ENCODE results near the gene SERPINE3.

Gene SERPINE3

DNA sequence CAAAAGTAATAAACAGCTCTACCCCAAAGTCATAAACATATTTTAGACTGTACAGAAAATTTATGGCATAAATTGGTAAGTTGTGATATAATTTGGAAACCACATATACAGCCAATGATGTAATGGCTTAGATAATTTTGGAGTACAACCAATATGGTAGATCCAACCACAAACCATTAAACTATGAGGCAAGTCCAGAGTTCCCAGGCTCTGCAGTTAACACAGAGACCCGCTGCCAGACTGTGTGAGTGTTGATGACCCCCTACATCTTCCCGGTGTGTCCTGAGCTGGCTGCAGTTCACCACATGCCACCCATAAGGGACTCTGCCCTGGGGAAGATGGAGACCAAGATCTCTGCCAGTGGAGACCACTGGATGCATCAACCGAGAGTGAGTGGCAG is 9.9 kb upstream of the SERPINE3 start:
- no peak for DNase-seq

- DNase-seq, result no peak
These were observed 8.7 kb upstream of the SERPINE3 start for GRCh38 chr13:51330791-51331190.

- DNase-seq, result no peak
These were observed 8.1 kb upstream of the SERPINE3 start for GRCh38 chr13:51331354-51331861.

- DNase-seq, result no peak
These were observed 6.7 kb upstream of the SERPINE3 start for GRCh38 chr13:51332566-51333361.

- DNase-seq, result no peak
These were observed 6.1 kb upstream of the SERPINE3 start for GRCh38 chr13:51333421-51333820.

- DNase-seq, result no peak
These were observed 5.7 kb upstream of the SERPINE3 start for GRCh38 chr13:51333826-51334225.

GRCh38 chr13:51336746-51337145 is 2.7 kb upstream of the SERPINE3 start:
- DNase-seq, result no peak

- DNase-seq, result no peak
These were observed 651 bp downstream of the SERPINE3 start for GRCh38 chr13:51339952-51340732.

DNA sequence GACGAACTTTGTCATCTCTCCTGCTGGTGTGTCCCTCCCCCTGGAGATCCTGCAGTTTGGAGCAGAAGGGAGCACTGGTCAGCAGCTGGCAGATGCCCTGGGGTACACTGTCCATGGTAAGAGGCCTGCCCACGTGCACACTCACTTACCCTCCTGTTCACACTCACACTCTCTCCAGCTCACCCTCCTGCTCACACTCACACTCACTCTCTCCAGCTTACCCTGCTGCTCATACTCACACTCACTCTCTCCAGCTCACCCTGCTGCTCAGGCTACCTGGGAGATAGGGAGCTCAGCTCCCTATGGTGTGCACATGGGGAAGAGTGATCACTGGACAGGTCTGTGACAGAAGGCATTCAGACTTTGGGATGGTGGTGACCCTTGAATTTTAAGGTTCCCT is 1.7 kb downstream of the SERPINE3 start:
- DNase-seq, result no peak

DNA sequence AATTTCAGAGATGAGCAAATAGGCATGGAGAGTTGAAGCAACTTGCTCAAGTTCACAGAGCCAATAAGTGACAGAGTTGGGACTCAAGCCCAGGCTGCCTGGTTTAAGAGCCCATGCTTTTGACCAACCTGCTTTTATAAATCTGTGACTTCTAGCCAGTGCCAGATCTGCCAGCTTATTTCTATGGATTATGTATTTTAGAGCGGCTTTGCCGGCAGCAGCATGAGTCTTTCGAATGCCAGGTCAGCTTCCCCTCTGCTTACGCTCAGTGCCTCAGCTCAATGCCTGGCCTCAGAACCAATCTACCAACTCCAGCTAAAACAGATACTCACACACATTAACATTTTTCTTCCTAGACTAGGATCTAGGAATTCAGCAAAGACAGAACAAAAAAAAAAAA is 2.3 kb downstream of the SERPINE3 start:
- DNase-seq, result no peak

GRCh38 chr13:51342706-51343105 is 3.2 kb downstream of the SERPINE3 start:
- DNase-seq, result no peak

DNA sequence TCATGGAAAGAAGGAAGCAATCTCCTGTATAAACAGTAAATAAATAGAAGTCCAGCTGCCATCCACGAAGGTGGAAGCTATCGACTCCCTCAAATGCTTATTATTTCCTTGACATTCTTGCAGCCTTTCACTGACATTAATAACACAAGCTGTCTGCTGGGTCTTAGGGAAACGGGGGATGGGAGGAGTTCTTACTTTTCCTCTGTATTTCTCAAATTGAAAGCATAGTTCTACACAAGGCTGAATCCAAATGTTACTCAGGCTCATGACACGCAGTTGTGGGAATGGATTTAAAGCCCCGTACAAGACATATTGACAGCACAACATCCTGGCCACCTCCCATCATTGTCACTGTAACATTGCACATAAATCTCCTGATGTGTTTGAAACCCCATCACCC is 4.0 kb downstream of the SERPINE3 start:
- no peak for DNase-seq

- DNase-seq, result no peak
These were observed 6.9 kb downstream of the SERPINE3 start for GRCh38 chr13:51346397-51346796.

- no peak for DNase-seq
These were observed 7.6 kb downstream of the SERPINE3 start for GRCh38 chr13:51347099-51347498.

DNA sequence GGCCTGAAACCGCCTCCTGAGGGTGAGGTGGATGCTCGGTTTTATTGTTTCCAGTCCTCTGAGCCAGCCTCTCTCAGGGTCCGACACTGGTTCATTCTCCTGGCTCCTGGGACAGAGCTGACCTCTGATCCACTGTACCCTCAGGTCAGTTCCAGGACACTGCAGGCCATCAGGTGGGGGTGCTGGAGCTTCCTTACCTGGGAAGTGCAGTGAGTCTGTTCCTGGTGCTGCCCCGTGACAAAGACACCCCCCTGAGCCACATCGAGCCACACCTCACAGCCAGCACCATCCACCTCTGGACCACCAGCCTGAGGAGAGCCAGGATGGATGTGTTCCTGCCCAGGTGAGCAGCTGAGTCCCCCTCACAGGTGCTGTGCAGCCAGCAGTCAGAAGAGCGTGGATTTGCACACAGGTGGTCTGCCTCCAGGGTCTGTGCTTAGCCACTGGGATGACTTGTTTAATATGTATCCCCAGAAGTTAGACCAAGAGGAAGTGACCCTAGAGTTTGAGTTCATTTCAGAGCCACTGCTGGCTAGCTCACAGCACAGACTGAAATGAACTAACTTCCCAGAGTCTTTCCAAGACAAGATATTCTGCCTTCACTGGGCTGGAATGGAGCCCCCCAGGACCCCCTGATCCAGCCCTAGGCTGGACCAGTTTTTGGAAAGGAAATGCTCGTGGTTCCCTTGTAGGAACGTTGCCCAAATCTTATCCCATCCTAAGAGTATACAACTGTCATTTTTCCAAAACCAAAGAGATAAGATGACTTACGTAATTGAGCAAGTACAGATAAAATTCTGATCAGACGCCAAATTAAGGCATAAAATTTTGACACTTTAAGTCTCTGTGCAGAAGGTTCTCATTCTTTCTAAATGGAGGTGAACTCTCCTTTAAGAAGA is 8.8 kb downstream of the SERPINE3 start:
- no peak for DNase-seq

DNA sequence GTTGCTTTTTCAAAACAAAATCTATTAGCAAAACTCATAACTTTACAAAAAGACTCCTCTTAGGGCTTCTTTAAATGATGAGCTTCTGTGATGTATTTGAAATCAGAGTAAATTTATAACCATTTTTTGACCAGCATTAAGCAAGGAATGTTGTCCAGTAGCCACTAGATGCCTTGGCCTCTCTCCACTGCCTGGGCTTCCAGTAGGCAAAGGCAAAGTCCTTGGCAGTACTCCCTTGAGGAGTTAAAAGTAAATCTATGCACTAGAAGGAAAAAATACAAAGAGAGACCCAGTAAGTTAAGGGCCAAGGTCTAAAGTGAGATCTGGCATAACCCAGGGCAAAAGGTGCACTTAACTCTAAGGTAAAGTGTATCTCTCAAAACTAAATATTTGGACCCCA is 9.5 kb downstream of the SERPINE3 start:
- no peak for DNase-seq

DNA sequence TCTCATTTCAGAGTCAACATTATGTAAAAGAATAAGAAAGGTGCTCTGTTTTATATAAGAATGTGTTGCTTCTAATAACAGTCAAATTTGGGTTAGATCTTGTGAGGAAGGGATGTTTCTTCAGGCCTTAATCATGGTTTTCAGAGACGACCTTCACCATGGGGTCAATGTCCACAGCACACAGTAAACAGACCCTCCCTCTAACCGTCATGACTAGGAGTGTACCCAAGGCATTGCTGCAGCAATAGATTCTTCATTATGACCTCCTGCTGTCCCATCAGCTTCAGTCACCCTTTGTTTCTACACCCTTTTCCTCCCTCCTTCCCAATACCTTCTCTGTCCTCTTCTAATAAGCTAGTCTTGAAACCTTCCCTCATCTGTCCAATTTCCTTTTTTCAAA is 15.7 kb downstream of the SERPINE3 start:
- no peak for DNase-seq

GRCh38 chr13:51357928-51358595 is 18.6 kb downstream of the SERPINE3 start:
- no peak for DNase-seq

- no peak for DNase-seq
These were observed 19.9 kb downstream of the SERPINE3 start for GRCh38 chr13:51359352-51359751.

DNA sequence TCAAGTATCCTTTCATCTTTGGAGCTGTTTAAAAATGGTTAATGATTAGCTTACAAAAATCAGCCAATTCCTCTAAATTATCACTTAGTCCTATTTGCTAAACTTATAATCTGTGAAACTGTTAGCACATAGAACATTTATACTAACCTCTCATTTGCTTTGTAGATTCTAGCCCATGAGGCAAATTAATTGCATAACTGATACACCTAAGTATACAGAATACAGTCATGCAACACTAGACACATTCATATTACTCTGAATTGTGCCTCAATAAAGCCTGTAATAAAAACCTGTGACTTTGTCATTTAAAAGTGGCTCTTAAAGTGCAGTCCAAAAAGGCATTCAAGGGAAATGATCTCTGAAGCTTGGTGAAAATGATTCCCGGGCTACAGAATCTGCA is 21.0 kb downstream of the SERPINE3 start:
- DNase-seq, result no peak

DNA sequence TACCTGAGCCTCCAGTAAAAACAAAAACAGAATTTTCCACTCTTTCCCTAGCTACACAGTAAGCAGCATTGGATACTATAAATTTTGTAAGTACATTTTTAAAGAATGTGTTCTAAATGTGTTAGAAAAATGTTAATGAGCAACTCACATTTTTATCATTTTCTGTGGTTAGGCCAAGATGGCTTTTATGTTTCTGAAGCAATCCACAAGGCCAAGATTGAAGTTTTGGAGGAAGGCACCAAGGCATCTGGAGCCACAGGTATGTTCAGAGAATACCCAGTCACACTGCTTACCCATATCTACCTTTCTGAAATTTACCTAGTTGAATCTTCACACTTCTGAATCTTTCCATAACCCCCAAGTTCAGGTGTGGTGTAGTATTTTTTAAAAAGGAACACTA is 21.6 kb downstream of the SERPINE3 start:
- DNase-seq, result no peak

DNA sequence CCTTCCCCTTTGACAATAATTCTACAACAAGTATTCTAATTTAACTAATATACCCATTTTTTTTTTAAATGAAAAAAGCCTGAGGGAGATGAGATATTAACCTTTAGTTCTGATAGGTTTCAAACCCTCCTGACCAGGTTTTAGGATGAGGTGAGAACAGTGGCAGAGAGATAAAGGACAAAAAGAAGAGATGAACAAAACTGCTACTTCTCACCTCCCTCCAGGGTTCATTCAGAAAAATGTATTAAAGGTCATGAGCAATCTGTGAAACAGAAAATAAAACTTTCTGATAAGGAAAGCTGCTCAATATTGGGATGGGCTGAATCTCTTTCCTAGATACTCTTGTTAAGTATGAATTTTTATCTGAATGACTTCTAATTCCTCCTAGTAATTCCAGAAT is 24.1 kb downstream of the SERPINE3 start:
- no peak for DNase-seq
